ENCODE measurements around the gene IGFBP4. TPM values are rescaled to one million over a fixed set of nuclear protein-coding genes. Genes with fewer than 3 reads are reported as not detected.
A peak's percentile ranks its signal among the peaks of the same experiment; 100 is the strongest.

Gene IGFBP4
- total RNA-seq, 1 experiment from 2014 or later = 6.5 TPM

- BruUV-seq (replicated peaks) = TSS peak; percentile 7
- POLR2A ChIA-PET = interaction anchor here (0.5 to 21.4 kb wide), 29 partner anchors 13 to 358 kb away, joined by 3 to 703 read pairs (median 13); partner anchors contain the start of genes GJD3, IGFBP4 and TNS4
- peaks cover 93% of the 10 kb centered on the region for H3K36me3 Mint-ChIP-seq (ENCODE audit: insufficient read depth, unreplicated experiment)
- DNase-seq (ENCODE audit: unreplicated experiment) = peak; percentile 88
- H3K27ac Mint-ChIP-seq (ENCODE audit: low read depth, unreplicated experiment) = peak overlapping the region; percentile 73
- CTCF ChIA-PET = interaction anchor here (0.6 to 2.6 kb wide), 8 partner anchors 22 to 1535 kb away, joined by 3 to 8 read pairs (median 4); no protein-coding TSS in a partner anchor
- no peaks in the 10 kb centered on the region for H3K27me3 Mint-ChIP-seq (ENCODE audit: insufficient read depth, unreplicated experiment)
- no peaks in the 10 kb centered on the region for H3K9me3 Mint-ChIP-seq (ENCODE audit: unreplicated experiment)
- H3K4me1 Mint-ChIP-seq (ENCODE audit: insufficient read depth, unreplicated experiment) = peaks cover 35% of the 10 kb centered on the region
- no peak overlapping the region for H3K4me3 Mint-ChIP-seq (ENCODE audit: unreplicated experiment)
- intact Hi-C loops (cut with micrococcal nuclease) = loop anchor here (1.0 to 2.0 kb wide), 2 partner anchors 28 to 60 kb away; partner anchors contain the start of gene TNS4
- no peak for TF ChIP-seq CTCF (IDR thresholded peaks at IDR 0.05; ENCODE audit: unreplicated experiment)
These were observed 29.6 kb downstream of the IGFBP4 start for GRCh38 chr17:40472733-40473452.

GRCh38 chr17:40473573-40474365, 30.5 kb downstream of the IGFBP4 start:
- Mint-ChIP-seq H3K9me3 (ENCODE audit: unreplicated experiment) (no peaks in the 10 kb centered on the region), H3K27me3 (ENCODE audit: insufficient read depth, unreplicated experiment) (no peaks in the 10 kb centered on the region), H3K4me1 (ENCODE audit: insufficient read depth, unreplicated experiment) (peaks cover 38% of the 10 kb centered on the region), H3K4me3 (ENCODE audit: unreplicated experiment) (no peak overlapping the region), H3K36me3 (ENCODE audit: insufficient read depth, unreplicated experiment) (peaks cover 100% of the 10 kb centered on the region), H3K27ac (ENCODE audit: low read depth, unreplicated experiment) (peak overlapping the region; percentile 73)
- peak; percentile 63 for DNase-seq (ENCODE audit: unreplicated experiment)
- CTCF ChIA-PET = interaction anchor here (3.7 kb wide), 1 partner anchor 58 kb away, joined by 19 read pairs; no protein-coding TSS in a partner anchor
- POLR2A ChIA-PET = interaction anchor here (0.7 to 21.4 kb wide), 8 partner anchors 12 to 534 kb away, joined by 3 to 703 read pairs (median 78); partner anchors contain the start of gene TNS4
- no peak for TF ChIP-seq CTCF (IDR thresholded peaks at IDR 0.05; ENCODE audit: unreplicated experiment)
- intact Hi-C loops (cut with micrococcal nuclease) = loop anchor here (2.0 kb wide), 1 partner anchor 27 kb away; the partner anchor contains the start of gene TNS4
- BruUV-seq (replicated peaks) = no TSS peak

- TF ChIP-seq CTCF (IDR thresholded peaks at IDR 0.05; ENCODE audit: unreplicated experiment) = no peak
- intact Hi-C loops (cut with micrococcal nuclease) = no loop called here
- peak; percentile 70 for DNase-seq (ENCODE audit: unreplicated experiment)
These were observed 31.3 kb downstream of the IGFBP4 start for GRCh38 chr17:40474419-40475002.

More at GRCh38 chr17:40474419-40475002, 31.3 kb downstream of the IGFBP4 start:
- H3K27ac Mint-ChIP-seq (ENCODE audit: low read depth, unreplicated experiment) = peak overlapping the region; percentile 73
- ChIA-PET CTCF (interaction anchor here (0.6 to 3.7 kb wide), 5 partner anchors 57 to 166 kb away, joined by 3 to 19 read pairs (median 3); no protein-coding TSS in a partner anchor), POLR2A (interaction anchor here (0.7 to 21.4 kb wide), 13 partner anchors 12 to 93 kb away, joined by 3 to 703 read pairs (median 25); partner anchors contain the start of gene TNS4)
- no TSS peak for BruUV-seq (replicated peaks)
- H3K36me3 Mint-ChIP-seq (ENCODE audit: insufficient read depth, unreplicated experiment) = peaks cover 100% of the 10 kb centered on the region
- H3K4me3 Mint-ChIP-seq (ENCODE audit: unreplicated experiment) = no peak overlapping the region
- H3K27me3 Mint-ChIP-seq (ENCODE audit: insufficient read depth, unreplicated experiment) = no peaks in the 10 kb centered on the region
- H3K4me1 Mint-ChIP-seq (ENCODE audit: insufficient read depth, unreplicated experiment) = peaks cover 43% of the 10 kb centered on the region
- no peaks in the 10 kb centered on the region for H3K9me3 Mint-ChIP-seq (ENCODE audit: unreplicated experiment)

All from MCF 10A (cell line).